ENCODE measurements around the gene ZNF536.

- TF ChIP-seq CTCF (IDR thresholded peaks at IDR 0.05) (no peak), ZFX (IDR thresholded peaks at IDR 0.05; ENCODE audit: borderline replicate concordance) (no peak)
Measured at GRCh38 chr19:30345686-30346085, 26.5 kb upstream of the ZNF536 start.
